GM12878 (cell line): ENCODE data around the gene EGR4. TPM values are rescaled to one million over a fixed set of nuclear protein-coding genes. Genes with fewer than 3 reads are reported as not detected.
A peak's percentile ranks its signal among the peaks of the same experiment; 100 is the strongest.

Source experiments
- ATAC-seq: fragments of 200-7000 bp; cut with Tn5 transposase; 3 replicates; pipeline ENCODE4 v1.9.1; 2020; ENCODE audit warnings: mild to moderate bottlenecking, moderate library complexity
- BruUV-seq: library from RNA; stranded (reverse); fragments of 400-500 nt; replicated peaks from 2 replicates; lab custom pipeline; 2021; lab: Mats Ljungman, UMichigan
- CTCF ChIA-PET: fragments of 300-600 bp; sonication (Branson Sonifier 250); formaldehyde crosslinking; extraction: SDS; loops from one replicate; lab custom pipeline; 2021; ENCODE audit warnings: inconsistent platforms; lab: Yijun Ruan, JAX
- POLR2A ChIA-PET: fragments of 350-600 bp; formaldehyde crosslinking; extraction: SDS; loops from one replicate; lab custom pipeline; 2021; ENCODE audit warnings: inconsistent platforms; lab: Charles Lee
- RAD21 ChIA-PET: fragments of 300-600 bp; sonication (Branson Sonifier 250); formaldehyde crosslinking; loops from one replicate; lab custom pipeline; 2023; ENCODE audit warnings: antibody characterized with exemption; ENCODE audit not compliant: unreplicated experiment; lab: Charles Lee
- SMC1A ChIA-PET: fragments of 300-600 bp; sonication (Branson Sonifier 250); formaldehyde crosslinking; loops from one replicate; lab custom pipeline; 2023; ENCODE audit not compliant: unreplicated experiment, uncharacterized antibody; lab: Charles Lee
- DNase-seq: peaks from one replicate; pipeline ENCODE4 v3.0.0-alpha.2; 2011; ENCODE audit warnings: low read depth, low spot score
- FAIRE-seq: peaks from 3 replicates; lab custom pipeline; 2011; peaks lifted over from hg19 to GRCh38; lab: Jason Lieb, UNC
- H2AFZ ChIP-seq: 2 replicates; pipeline ENCODE4 v1.6.0; 2011; ENCODE audit warnings: low read depth, low read length, control low read depth; ENCODE audit not compliant: control insufficient read depth
- H3K27ac ChIP-seq: 2 replicates; pipeline ENCODE4 v1.5.1; 2011; ENCODE audit warnings: control low read depth; ENCODE audit not compliant: control insufficient read depth, insufficient read depth
- H3K27me3 ChIP-seq, 2 experiments: replicated peaks in 1 of 2; 2 replicates each; pipeline versions ENCODE4 v1.6.0 to v1.6.1; 2011; ENCODE audit warnings: low read length in 1 of 2; ENCODE audit not compliant: control insufficient read depth in 2 of 2, insufficient read depth in 2 of 2
- H3K36me3 ChIP-seq, 2 experiments: 2 replicates each; pipeline ENCODE4 v1.5.1; 2011; ENCODE audit warnings: low read length in 1 of 2; ENCODE audit not compliant: control insufficient read depth in 2 of 2, insufficient read depth in 2 of 2
- H3K4me1 ChIP-seq: 2 replicates; pipeline ENCODE4 v1.6.1; 2011; ENCODE audit warnings: mild to moderate bottlenecking, low read length, moderate library complexity, mixed read lengths; ENCODE audit not compliant: control insufficient read depth, insufficient read depth
- H3K4me2 ChIP-seq: 2 replicates; pipeline ENCODE4 v1.6.0; 2011; ENCODE audit warnings: control low read depth; ENCODE audit not compliant: control insufficient read depth, insufficient read depth
- H3K4me3 ChIP-seq: fragments of 200-600 bp; sonication (generic); 2 replicates; pipeline ENCODE4 v1.5.1; 2016
- H3K79me2 ChIP-seq: 2 replicates; pipeline ENCODE4 v1.6.0; 2011; ENCODE audit warnings: low read length; ENCODE audit not compliant: control insufficient read depth, insufficient read depth
- H3K9ac ChIP-seq: 2 replicates; pipeline ENCODE4 v1.8.0; 2011; ENCODE audit warnings: low read length, control low read depth, mixed read lengths; ENCODE audit not compliant: control insufficient read depth, insufficient read depth
- H3K9me3 ChIP-seq: replicated peaks from 3 replicates; pipeline ENCODE4 v1.5.1; 2011; ENCODE audit warnings: mild to moderate bottlenecking, low read length; ENCODE audit not compliant: control insufficient read depth, insufficient read depth
- H4K20me1 ChIP-seq: 2 replicates; pipeline ENCODE4 v1.6.0; 2011; ENCODE audit not compliant: control insufficient read depth, insufficient read depth
- BHLHE40 ChIP-seq, 2 experiments: fragments of 450-650 bp in 1 of 2; IDR thresholded peaks; 2 replicates each; pipeline ENCODE4 v1.6.1; 2011 to 2017; ENCODE audit warnings: low read depth in 2 of 2, borderline replicate concordance in 1 of 2, improper control_type of control experiment in 1 of 2, low read length in 1 of 2, mild to moderate bottlenecking in 1 of 2
- CBFB ChIP-seq: IDR thresholded peaks from 2 replicates; pipeline ENCODE4 v1.6.1; 2016; ENCODE audit warnings: antibody characterized with exemption, low read depth
- EGR1 ChIP-seq, 2 experiments: IDR thresholded peaks; 1 replicate in 1 of 2; 2 replicates in 1 of 2; pipeline ENCODE4 v1.6.1; 2011 to 2012; ENCODE audit warnings: low read depth in 2 of 2, low read length in 2 of 2, borderline replicate concordance in 1 of 2, mild to moderate bottlenecking in 1 of 2, moderate library complexity in 1 of 2
- IKZF2 ChIP-seq, 2 experiments: fragments of 450-650 bp; IDR thresholded peaks; 2 replicates each; pipeline ENCODE4 v1.6.1; 2017; ENCODE audit warnings: mild to moderate bottlenecking in 2 of 2, moderate library complexity in 2 of 2
- LARP7 ChIP-seq: fragments of 450-650 bp; IDR thresholded peaks from 2 replicates; pipeline ENCODE4 v1.6.1; 2017; ENCODE audit warnings: mild to moderate bottlenecking
- MEF2B ChIP-seq: fragments of 450-650 bp; IDR thresholded peaks from 2 replicates; pipeline ENCODE4 v1.6.1; 2018; ENCODE audit warnings: mild to moderate bottlenecking, moderate library complexity; ENCODE audit not compliant: partially characterized antibody, poor library complexity, severe bottlenecking
- MTA2 ChIP-seq: fragments of 450-650 bp; IDR thresholded peaks from 2 replicates; pipeline ENCODE4 v1.6.1; 2016; ENCODE audit warnings: low read depth, mild to moderate bottlenecking, moderate library complexity
- MXI1 ChIP-seq: fragments of 150-350 bp; IDR thresholded peaks from 2 replicates; pipeline ENCODE4 v1.6.1; 2011; ENCODE audit warnings: low read depth, mild to moderate bottlenecking, inconsistent platforms, low read length, improper control_type of control experiment
- MYC ChIP-seq: IDR thresholded peaks from 2 replicates; pipeline ENCODE4 v1.6.1; 2011; ENCODE audit warnings: mild to moderate bottlenecking, low read length, moderate library complexity, inconsistent platforms; ENCODE audit not compliant: insufficient read depth, insufficient replicate concordance, insufficient read length, severe bottlenecking
- NBN ChIP-seq: fragments of 450-650 bp; IDR thresholded peaks from 2 replicates; pipeline ENCODE4 v1.6.1; 2016
- SMARCA5 ChIP-seq: fragments of 450-650 bp; IDR thresholded peaks from 2 replicates; pipeline ENCODE4 v1.6.1; 2017; ENCODE audit warnings: mild to moderate bottlenecking
- ZNF274 ChIP-seq: IDR thresholded peaks from one replicate; pipeline ENCODE4 v1.8.0; 2011; ENCODE audit not compliant: insufficient read length, insufficient read depth
- WGBS: methylation state at CpG from one replicate; pipeline ENCODE4 v1.1.6; 2016; ENCODE audit warnings: low lambda C conversion rate; ENCODE audit not compliant: insufficient replicate concordance, insufficient coverage; ENCODE audit errors: missing lambda C conversion rate; 5-methylcytosine and 5-hydroxymethylcytosine counted together
- in situ Hi-C: fragments of 300-500 bp; cut with MboI; formaldehyde crosslinking; loops from 9 replicates; pipeline ENCODE4 v1.14.3; 2018; ENCODE audit warnings: mixed read lengths
- intact Hi-C: fragments of 100-400 bp; cut with micrococcal nuclease; formaldehyde crosslinking; loops from one replicate; pipeline ENCODE4 v1.14.2; 2022; ENCODE audit not compliant: unreplicated experiment
- polyA plus RNA-seq, 11 experiments: library from polyadenylated mRNA; depleted of rRNA in 4 of 11; unstranded in 6 of 11; stranded (reverse) in 5 of 11; fragments of >200 nt; fragmentation: Nextera tagmentation in 4 of 11; fragmentation: Illumina TruSeq in 1 of 11; extraction: Ambion mirVana in 4 of 11; extraction: Trizol in 1 of 11; gene quantifications; 1 replicate in 1 of 11; 2 replicates in 10 of 11; pipeline versions ENCODE4 v1.2.1 to v1.2.3, GENCODE V29; 2011 to 2016; ENCODE audit warnings: inconsistent platforms in 2 of 11, missing spikeins in 2 of 11, low read depth in 1 of 11
- total RNA-seq, 4 experiments: library from RNA; depleted of rRNA in 3 of 4; stranded (reverse); fragments of >200 nt in 3 of 4; fragmentation: Illumina TruSeq in 1 of 4; extraction: Trizol in 1 of 4; gene quantifications; 2 replicates each; pipeline versions ENCODE4 v1.2.1 to v1.2.3, GENCODE V29; 2013 to 2021
- TF ChIP-seq, protein P1 (sequence below): fragments of 450-650 bp; IDR thresholded peaks from 2 replicates; pipeline ENCODE4 v1.6.1; 2016; ENCODE audit warnings: mild to moderate bottlenecking, moderate library complexity, borderline replicate concordance
- TF ChIP-seq, protein P2 (sequence below): fragments of 450-650 bp; conservative IDR thresholded peaks from 2 replicates; pipeline ENCODE4 v1.6.1; 2017; ENCODE audit warnings: mild to moderate bottlenecking, moderate library complexity

EGR4 gene
- total and polyA plus RNA-seq, 10 of the 15 experiments (the other 5 are each of a cell fraction or from before 2014, with no cell fraction given) = 0.07 TPM; not detected in 9

DNA sequence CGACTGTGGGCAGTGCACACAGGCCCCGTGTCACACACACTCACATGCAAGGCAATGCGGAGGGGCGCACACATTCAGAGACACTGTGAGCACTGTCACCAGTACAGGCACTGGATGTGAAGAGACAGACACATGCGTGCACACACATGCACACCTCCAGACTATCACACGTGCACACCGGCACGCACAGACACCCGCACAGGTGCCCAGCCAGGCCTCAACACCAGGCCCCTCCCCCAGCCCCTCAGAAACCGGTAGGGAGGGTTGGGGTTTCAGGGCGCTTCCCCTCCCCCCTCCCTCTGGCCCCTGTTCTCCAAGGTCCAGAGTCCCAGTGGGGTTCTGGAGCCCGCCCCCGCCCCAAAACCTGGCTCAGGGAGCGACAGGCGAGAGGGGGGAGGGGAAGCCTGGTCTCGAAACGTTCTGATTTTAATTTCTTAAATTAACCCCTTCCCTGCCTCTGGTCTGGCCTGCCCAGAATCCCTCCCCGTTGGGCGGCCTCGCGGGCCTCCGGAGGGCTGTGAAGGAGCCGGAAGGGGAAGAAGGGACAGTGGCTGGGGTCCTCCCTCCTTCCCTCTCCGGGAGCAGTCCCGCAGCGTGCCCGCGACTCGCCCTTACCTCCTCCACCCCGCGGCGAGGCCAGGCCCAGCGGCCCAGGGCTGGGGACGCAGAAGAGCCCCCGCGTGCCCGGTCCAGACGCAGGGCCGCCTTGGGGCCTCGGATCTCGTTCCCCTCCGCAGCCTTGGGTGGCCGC lies 9.6 kb downstream of the EGR4 start:
- Histone ChIP-seq H2AFZ (peak overlapping the region; percentile 61), H3K79me2 (peaks cover 47% of the 10 kb centered on the region), H3K27ac (peak overlapping the region; percentile 80), H3K4me1 (peaks cover 11% of the 10 kb centered on the region), H3K9me3 (no peaks in the 10 kb centered on the region), H4K20me1 (no peaks in the 10 kb centered on the region; the same call in 1 of the 2 replicates), H3K27me3 (no peaks in the 10 kb centered on the region), H3K4me2 (peak overlapping the region; percentile 87), H3K4me3 (peak overlapping the region; percentile 99), H3K36me3 (no peaks in the 10 kb centered on the region; a peak in 1 of 4 replicates), H3K9ac (peak overlapping the region; percentile 79)
- under 1% methylated on average over 23 of the region's 43 CpGs for WGBS
- ChIA-PET RAD21 (interaction anchor here (1.2 to 2.1 kb wide), 3 partner anchors 10 to 106 kb away, joined by 3 to 5 read pairs (median 4); partner anchors contain the start of gene EGR4), SMC1A (interaction anchor here (1.2 kb wide), 1 partner anchor 11 kb away, joined by 3 read pairs; no protein-coding TSS in a partner anchor), CTCF (interaction anchor here (1.6 to 2.9 kb wide), 2 partner anchors 48 to 49 kb away, joined by 8 to 10 read pairs; partner anchors contain the start of gene CCT7), POLR2A (interaction anchor here (0.8 to 2.3 kb wide), 3 partner anchors 10 to 51 kb away, joined by 3 to 12 read pairs (median 5); partner anchors contain the start of genes EGR4 and PRADC1)
- no peak for FAIRE-seq
- BruUV-seq = no TSS peak
- intact Hi-C loops = loop anchor here (2.0 kb wide), 2 partner anchors 49 to 101 kb away; partner anchors contain the start of genes ALMS1 and CCT7
- in situ Hi-C loops = no loop called here
- ATAC-seq = peak; percentile 40
- no peak for DNase-seq
- TF ChIP-seq, protein P1, sequence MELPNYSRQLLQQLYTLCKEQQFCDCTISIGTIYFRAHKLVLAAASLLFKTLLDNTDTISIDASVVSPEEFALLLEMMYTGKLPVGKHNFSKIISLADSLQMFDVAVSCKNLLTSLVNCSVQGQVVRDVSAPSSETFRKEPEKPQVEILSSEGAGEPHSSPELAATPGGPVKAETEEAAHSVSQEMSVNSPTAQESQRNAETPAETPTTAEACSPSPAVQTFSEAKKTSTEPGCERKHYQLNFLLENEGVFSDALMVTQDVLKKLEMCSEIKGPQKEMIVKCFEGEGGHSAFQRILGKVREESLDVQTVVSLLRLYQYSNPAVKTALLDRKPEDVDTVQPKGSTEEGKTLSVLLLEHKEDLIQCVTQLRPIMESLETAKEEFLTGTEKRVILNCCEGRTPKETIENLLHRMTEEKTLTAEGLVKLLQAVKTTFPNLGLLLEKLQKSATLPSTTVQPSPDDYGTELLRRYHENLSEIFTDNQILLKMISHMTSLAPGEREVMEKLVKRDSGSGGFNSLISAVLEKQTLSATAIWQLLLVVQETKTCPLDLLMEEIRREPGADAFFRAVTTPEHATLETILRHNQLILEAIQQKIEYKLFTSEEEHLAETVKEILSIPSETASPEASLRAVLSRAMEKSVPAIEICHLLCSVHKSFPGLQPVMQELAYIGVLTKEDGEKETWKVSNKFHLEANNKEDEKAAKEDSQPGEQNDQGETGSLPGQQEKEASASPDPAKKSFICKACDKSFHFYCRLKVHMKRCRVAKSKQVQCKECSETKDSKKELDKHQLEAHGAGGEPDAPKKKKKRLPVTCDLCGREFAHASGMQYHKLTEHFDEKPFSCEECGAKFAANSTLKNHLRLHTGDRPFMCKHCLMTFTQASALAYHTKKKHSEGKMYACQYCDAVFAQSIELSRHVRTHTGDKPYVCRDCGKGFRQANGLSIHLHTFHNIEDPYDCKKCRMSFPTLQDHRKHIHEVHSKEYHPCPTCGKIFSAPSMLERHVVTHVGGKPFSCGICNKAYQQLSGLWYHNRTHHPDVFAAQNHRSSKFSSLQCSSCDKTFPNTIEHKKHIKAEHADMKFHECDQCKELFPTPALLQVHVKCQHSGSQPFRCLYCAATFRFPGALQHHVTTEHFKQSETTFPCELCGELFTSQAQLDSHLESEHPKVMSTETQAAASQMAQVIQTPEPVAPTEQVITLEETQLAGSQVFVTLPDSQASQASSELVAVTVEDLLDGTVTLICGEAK = no peak
- TF ChIP-seq NBN = 0 out of 2 replicates have a peak, but pooled peaks have one; percentile 16
- peak; percentile 29; the same call in 1 of the 2 replicates for TF ChIP-seq MTA2
- 0 out of 4 replicates have a peak, but pooled peaks of 1 of the 2 experiments have one; percentile 19 for TF ChIP-seq IKZF2 (IDR thresholded peaks at IDR 0.05)
- TF ChIP-seq BHLHE40 (IDR thresholded peaks at IDR 0.05; ENCODE audit: borderline replicate concordance in 1 of 2, low read depth in 2 of 2, low read length in 1 of 2) = peak; percentile 69 to 87; a peak in 3 of 4 replicates
- TF ChIP-seq, protein P2, sequence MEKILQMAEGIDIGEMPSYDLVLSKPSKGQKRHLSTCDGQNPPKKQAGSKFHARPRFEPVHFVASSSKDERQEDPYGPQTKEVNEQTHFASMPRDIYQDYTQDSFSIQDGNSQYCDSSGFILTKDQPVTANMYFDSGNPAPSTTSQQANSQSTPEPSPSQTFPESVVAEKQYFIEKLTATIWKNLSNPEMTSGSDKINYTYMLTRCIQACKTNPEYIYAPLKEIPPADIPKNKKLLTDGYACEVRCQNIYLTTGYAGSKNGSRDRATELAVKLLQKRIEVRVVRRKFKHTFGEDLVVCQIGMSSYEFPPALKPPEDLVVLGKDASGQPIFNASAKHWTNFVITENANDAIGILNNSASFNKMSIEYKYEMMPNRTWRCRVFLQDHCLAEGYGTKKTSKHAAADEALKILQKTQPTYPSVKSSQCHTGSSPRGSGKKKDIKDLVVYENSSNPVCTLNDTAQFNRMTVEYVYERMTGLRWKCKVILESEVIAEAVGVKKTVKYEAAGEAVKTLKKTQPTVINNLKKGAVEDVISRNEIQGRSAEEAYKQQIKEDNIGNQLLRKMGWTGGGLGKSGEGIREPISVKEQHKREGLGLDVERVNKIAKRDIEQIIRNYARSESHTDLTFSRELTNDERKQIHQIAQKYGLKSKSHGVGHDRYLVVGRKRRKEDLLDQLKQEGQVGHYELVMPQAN = peak; percentile 47
- TF ChIP-seq MEF2B = peak; percentile 18
- peak; percentile 45; the same call in 1 of the 2 replicates for TF ChIP-seq MXI1
- no peak for TF ChIP-seq ZNF274
- TF ChIP-seq MYC = peak; percentile 27
- TF ChIP-seq SMARCA5 = no peak
- TF ChIP-seq LARP7 = peak; percentile 26; the same call in 1 of the 2 replicates
- 0 out of 3 replicates have a peak, but pooled peaks of 1 of the 2 experiments have one; percentile 8 for TF ChIP-seq EGR1 (IDR thresholded peaks at IDR 0.05; ENCODE audit: borderline replicate concordance in 1 of 2, low read depth in 2 of 2, low read length in 2 of 2)
- no peak for TF ChIP-seq CBFB
